GM21367 (cell line): ENCODE measurements around the gene FMN2.

Experiments
- ATAC-seq: cut with Tn5 transposase; IDR thresholded peaks from one replicate; pipeline ENCODE4 v1.9.1; 2021; ENCODE audit not compliant: unreplicated experiment

Gene FMN2

GRCh38 chr1:240096974-240097373 is 5.3 kb downstream of the FMN2 start:
- no peak for ATAC-seq

GRCh38 chr1:240098534-240098933 is 6.9 kb downstream of the FMN2 start:
- no peak for ATAC-seq

GRCh38 chr1:240099329-240099728 is 7.6 kb downstream of the FMN2 start:
- no peak for ATAC-seq

- ATAC-seq: no peak
Measured at GRCh38 chr1:240099748-240100147, 8.1 kb downstream of the FMN2 start.

- no peak for ATAC-seq
Measured at GRCh38 chr1:240100371-240100934, 8.8 kb downstream of the FMN2 start.

GRCh38 chr1:240101306-240101705 is 9.6 kb downstream of the FMN2 start:
- ATAC-seq: no peak

- ATAC-seq: no peak
Measured at GRCh38 chr1:240101737-240102136, 10.1 kb downstream of the FMN2 start.

GRCh38 chr1:240104672-240105071 is 13.0 kb downstream of the FMN2 start:
- no peak for ATAC-seq

GRCh38 chr1:240107058-240107684 is 15.5 kb downstream of the FMN2 start:
- ATAC-seq: no peak

GRCh38 chr1:240109130-240109529 is 17.4 kb downstream of the FMN2 start:
- ATAC-seq: no peak

- ATAC-seq: no peak
Measured at GRCh38 chr1:240109920-240110636, 18.4 kb downstream of the FMN2 start.

- no peak for ATAC-seq
Measured at GRCh38 chr1:240111558-240111957, 19.9 kb downstream of the FMN2 start.

GRCh38 chr1:240114222-240114621 is 22.5 kb downstream of the FMN2 start:
- no peak for ATAC-seq

- no peak for ATAC-seq
Measured at GRCh38 chr1:240115831-240116230, 24.1 kb downstream of the FMN2 start.

GRCh38 chr1:240116831-240117769 is 25.4 kb downstream of the FMN2 start:
- ATAC-seq: no peak

- no peak for ATAC-seq
Measured at GRCh38 chr1:240117930-240118329, 26.2 kb downstream of the FMN2 start.

GRCh38 chr1:240122639-240123613 is 31.2 kb downstream of the FMN2 start:
- no peak for ATAC-seq

- ATAC-seq: no peak
Measured at GRCh38 chr1:240126821-240127220, 35.1 kb downstream of the FMN2 start.

- no peak for ATAC-seq
Measured at GRCh38 chr1:240128366-240128765, 36.7 kb downstream of the FMN2 start.

GRCh38 chr1:240134113-240134512 is 42.4 kb downstream of the FMN2 start:
- no peak for ATAC-seq
